GM12892 (cell line): ENCODE measurements around the gene KIAA0040.

ENCODE experiments used
- POLR2A ChIP-seq: IDR thresholded peaks from 2 replicates; pipeline ENCODE4 v1.6.1; 2011; ENCODE audit warnings: low read depth, low read length, control low read depth
- POLR2AphosphoS5 ChIP-seq: IDR thresholded peaks from 2 replicates; pipeline ENCODE4 v1.6.1; 2011; ENCODE audit warnings: low read depth, low read length, control low read depth
- TAF1 ChIP-seq: IDR thresholded peaks from 2 replicates; pipeline ENCODE4 v1.6.1; 2011; ENCODE audit warnings: low read depth, mild to moderate bottlenecking, control low read depth, low read length, borderline replicate concordance

DNA sequence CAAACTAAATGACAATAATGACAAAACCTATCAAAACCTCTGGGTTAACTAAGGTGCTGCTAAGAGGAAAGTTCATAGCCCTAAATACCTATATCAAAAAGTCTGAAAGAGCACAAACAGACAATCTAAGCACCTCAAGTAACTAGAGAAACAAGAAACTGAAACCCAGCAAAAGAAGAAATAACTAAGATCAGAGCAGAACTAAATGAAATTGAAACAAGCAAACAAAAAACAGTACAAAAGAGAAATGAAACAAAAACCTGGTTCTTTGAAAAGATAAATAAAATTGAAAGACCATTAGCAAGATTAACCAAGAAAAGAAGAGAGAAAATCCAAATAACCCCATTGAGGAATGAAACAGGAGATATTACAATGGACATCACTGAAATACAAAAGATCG is 44.8 kb upstream of the KIAA0040 start:
- TF ChIP-seq POLR2A = no peak
- no peak for TF ChIP-seq TAF1
- no peak for TF ChIP-seq POLR2AphosphoS5
